ENCODE results near the gene SCAMP5. TPM values are rescaled to one million over a fixed set of nuclear protein-coding genes. Genes with fewer than 3 reads are reported as not detected.

Gene SCAMP5
- total and polyA plus RNA-seq, 2 of the 13 experiments (the other 11 are each of a cell fraction or from before 2014, with no cell fraction given) = 34.3 to 49.0 TPM

DNA sequence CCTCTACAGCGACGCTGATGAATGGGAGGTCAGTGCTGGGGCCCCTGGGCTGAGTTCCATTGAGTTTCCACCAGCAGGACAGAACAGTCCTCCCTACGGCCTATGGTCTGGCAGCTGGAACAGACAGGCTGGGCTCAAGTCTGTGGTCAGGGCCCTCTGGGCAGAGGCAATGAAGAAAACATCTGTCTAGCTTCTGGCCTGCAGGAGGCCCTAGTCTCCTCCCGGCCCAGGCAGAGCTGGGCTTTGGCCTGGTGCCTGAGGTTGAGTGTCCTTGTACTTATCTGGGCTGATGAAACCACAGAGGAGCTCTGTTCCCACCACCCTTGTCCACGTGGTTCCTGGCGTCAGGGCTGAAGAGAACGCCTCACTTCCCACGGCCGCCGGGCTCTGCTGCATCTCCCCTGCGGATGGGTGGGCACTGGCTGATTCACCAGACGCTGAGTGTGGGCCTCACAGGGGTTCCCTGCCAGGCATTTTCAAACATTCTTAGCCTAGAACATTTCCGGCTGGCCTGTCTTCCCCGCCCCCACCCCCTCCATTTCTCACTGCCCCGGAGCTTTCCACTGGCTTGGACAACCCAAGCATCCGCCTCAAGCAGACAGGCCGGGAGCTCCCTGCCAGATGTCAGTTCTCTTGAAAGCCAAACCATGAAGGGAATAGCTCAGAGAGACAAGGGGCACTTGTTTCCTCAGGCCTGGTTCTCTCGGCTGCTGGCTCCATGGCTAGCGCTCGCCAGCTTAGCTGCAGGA is 48.3 kb downstream of the SCAMP5 start (continued):
- TF ChIP-seq ZNF709 (CRISPR knock-in tag; IDR thresholded peaks at IDR 0.05) (peak; percentile 91; the same call in 1 of the 2 replicates), SOX5 (CRISPR knock-in tag; IDR thresholded peaks at IDR 0.05; ENCODE audit: borderline replicate concordance) (peak; percentile 72; the same call in 1 of the 2 replicates), HNRNPH1 (optimal IDR thresholded peaks at IDR 0.05; ENCODE audit: low read depth, low read length) (no peak), ZBTB2 (CRISPR knock-in tag; IDR thresholded peaks at IDR 0.05; ENCODE audit: low read depth) (no peak), ZNF3 (CRISPR knock-in tag; IDR thresholded peaks at IDR 0.05) (no peak), MBD4 (IDR thresholded peaks at IDR 0.05; ENCODE audit: borderline replicate concordance, low read length) (no peak), POLR2A (IDR thresholded peaks at IDR 0.05; ENCODE audit: insufficient read depth in 1 of 2, low read depth in 2 of 2, low read length in 2 of 2) (peak; percentile 46 to 57; a peak in 3 of 4 replicates), CAMTA2 (CRISPR knock-in tag; IDR thresholded peaks at IDR 0.05; ENCODE audit: borderline replicate concordance) (no peak), ADNP (CRISPR knock-in tag; IDR thresholded peaks at IDR 0.05) (no peak), CENPX (CRISPR knock-in tag; IDR thresholded peaks at IDR 0.05) (no peak), ZNF687 (CRISPR knock-in tag; IDR thresholded peaks at IDR 0.05) (peak; percentile 91), ZNF234 (CRISPR knock-in tag; conservative IDR thresholded peaks at IDR 0.05) (no peak), GTF3A (CRISPR knock-in tag; conservative IDR thresholded peaks at IDR 0.05) (no peak), CEBPB (IDR thresholded peaks at IDR 0.05; ENCODE audit: borderline replicate concordance, low read depth, low read length) (peak; percentile 55; the same call in 1 of the 2 replicates), GABPB1 (CRISPR knock-in tag; IDR thresholded peaks at IDR 0.05) (peak; percentile 83), SP1 (IDR thresholded peaks at IDR 0.05) (no peak), SP1 (CRISPR knock-in tag; IDR thresholded peaks at IDR 0.05) (no peak; the same call in 1 of the 2 replicates)
- TF ChIP-seq, protein P1, sequence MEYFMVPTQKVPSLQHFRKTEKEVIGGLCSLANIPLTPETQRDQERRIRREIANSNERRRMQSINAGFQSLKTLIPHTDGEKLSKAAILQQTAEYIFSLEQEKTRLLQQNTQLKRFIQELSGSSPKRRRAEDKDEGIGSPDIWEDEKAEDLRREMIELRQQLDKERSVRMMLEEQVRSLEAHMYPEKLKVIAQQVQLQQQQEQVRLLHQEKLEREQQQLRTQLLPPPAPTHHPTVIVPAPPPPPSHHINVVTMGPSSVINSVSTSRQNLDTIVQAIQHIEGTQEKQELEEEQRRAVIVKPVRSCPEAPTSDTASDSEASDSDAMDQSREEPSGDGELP (IDR thresholded peaks at IDR 0.05; ENCODE audit: borderline replicate concordance, low read depth) = peak; percentile 68; the same call in 1 of the 2 replicates
- TF ChIP-seq, protein P2, sequence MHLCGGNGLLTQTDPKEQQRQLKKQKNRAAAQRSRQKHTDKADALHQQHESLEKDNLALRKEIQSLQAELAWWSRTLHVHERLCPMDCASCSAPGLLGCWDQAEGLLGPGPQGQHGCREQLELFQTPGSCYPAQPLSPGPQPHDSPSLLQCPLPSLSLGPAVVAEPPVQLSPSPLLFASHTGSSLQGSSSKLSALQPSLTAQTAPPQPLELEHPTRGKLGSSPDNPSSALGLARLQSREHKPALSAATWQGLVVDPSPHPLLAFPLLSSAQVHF (CRISPR knock-in tag; IDR thresholded peaks at IDR 0.05) = peak; percentile 66; the same call in 1 of the 2 replicates

All from HepG2 (cell line).